ENCODE results near the gene CORO7.

The CORO7 gene

DNA sequence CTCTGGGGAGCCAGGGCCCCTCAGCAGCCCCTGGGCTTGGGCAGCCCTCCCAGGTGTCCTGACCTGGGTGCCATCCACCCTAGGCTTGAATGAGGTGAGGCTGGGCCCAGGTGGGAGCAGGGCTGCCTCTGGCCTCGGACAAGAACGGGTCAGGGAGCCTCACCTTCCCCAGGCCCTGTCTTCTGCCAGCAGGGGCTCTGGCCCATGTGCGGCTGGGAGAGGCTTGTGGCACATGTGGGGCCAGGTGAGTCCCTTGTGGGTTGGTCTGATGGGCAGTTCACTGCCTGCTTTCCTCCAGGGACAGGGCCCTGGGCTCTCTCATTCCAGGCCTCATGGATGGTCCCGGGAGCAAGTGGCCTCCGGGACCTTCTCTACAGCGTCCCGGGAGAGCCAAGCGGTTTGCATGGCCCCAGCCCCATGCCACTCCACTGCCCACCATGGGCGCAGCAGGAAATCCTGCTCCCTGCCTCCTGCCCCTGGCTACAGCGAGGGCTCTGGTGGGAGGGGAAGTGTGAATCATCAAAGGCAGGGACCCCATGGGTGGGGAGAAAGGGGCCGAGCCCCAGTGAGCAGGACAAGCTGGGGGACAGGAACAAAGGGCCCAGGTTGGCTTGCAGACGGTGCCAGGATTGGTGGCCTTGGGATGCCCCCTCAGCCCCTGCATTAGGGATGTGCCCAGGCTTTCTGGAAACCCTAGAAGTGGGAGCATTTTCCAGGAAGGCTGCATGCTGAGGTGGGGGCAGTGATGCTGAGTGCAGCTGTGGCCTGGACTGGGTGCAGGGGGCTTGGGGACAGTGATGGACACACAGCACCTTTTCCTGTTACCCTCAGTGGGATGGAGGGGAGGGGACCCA, 32.6 kb downstream of the CORO7 start:
- Histone ChIP-seq H3K79me2 (ENCODE audit: insufficient read depth, low read length) (no peaks in the 10 kb centered on the region), H3K27me3 (ENCODE audit: insufficient read depth, low read length, poor library complexity) (no peaks in the 10 kb centered on the region), H3K27ac (ENCODE audit: low read length) (no peak overlapping the region), H4K20me1 (ENCODE audit: insufficient read depth, low read length) (peaks cover 28% of the 10 kb centered on the region), H3K4me1 (ENCODE audit: insufficient read depth, low read length) (no peaks in the 10 kb centered on the region), H3K9ac (ENCODE audit: low read depth, low read length) (no peak overlapping the region), H3K4me3 (ENCODE audit: low read depth in 1 of 2, low read length in 2 of 2) (no peak overlapping the region), H3K9me3 (ENCODE audit: insufficient read depth, low read length, severe bottlenecking) (no peaks in the 10 kb centered on the region), H3K4me2 (ENCODE audit: insufficient read depth, low read length) (no peak overlapping the region), H3K36me3 (ENCODE audit: insufficient read depth, low read length) (peaks cover 59% of the 10 kb centered on the region), H2AFZ (ENCODE audit: low read depth, low read length) (no peak overlapping the region)
- DNase-seq: no peak
- ATAC-seq (ENCODE audit: insufficient read depth, low read depth): no peak
- TF ChIP-seq, protein P1, sequence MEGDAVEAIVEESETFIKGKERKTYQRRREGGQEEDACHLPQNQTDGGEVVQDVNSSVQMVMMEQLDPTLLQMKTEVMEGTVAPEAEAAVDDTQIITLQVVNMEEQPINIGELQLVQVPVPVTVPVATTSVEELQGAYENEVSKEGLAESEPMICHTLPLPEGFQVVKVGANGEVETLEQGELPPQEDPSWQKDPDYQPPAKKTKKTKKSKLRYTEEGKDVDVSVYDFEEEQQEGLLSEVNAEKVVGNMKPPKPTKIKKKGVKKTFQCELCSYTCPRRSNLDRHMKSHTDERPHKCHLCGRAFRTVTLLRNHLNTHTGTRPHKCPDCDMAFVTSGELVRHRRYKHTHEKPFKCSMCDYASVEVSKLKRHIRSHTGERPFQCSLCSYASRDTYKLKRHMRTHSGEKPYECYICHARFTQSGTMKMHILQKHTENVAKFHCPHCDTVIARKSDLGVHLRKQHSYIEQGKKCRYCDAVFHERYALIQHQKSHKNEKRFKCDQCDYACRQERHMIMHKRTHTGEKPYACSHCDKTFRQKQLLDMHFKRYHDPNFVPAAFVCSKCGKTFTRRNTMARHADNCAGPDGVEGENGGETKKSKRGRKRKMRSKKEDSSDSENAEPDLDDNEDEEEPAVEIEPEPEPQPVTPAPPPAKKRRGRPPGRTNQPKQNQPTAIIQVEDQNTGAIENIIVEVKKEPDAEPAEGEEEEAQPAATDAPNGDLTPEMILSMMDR (IDR thresholded peaks at IDR 0.05; ENCODE audit: borderline replicate concordance, extremely low read depth, low read length, poor library complexity, severe bottlenecking): no peak
- no peak for TF ChIP-seq EZH2 (IDR thresholded peaks at IDR 0.05; ENCODE audit: borderline replicate concordance, low read depth, low read length, severe bottlenecking)

DNA sequence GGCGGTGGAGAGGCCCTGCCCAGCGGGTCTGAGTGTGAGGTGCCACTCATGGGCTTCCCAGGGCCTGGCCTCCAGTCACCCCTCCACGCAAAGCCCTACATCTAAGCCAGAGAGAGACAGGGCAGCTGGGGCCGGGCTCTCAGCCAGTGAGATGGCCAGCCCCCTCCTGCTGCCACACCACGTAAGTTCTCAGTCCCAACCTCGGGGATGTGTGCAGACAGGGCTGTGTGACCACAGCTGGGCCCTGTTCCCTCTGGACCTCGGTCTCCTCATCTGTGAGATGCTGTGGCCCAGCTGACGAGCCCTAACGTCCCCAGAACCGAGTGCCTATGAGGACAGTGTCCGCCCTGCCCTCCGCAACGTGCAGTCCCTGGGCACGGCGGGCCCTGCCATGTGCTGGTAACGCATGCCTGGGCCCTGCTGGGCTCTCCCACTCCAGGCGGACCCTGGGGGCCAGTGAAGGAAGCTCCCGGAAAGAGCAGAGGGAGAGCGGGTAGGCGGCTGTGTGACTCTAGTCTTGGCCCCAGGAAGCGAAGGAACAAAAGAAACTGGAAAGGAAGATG, 33.5 kb downstream of the CORO7 start:
- H3K9me3 ChIP-seq (ENCODE audit: insufficient read depth, low read length, severe bottlenecking): no peaks in the 10 kb centered on the region
- H3K4me3 ChIP-seq (ENCODE audit: low read depth in 1 of 2, low read length in 2 of 2): no peak overlapping the region
- DNase-seq: no peak
- no peak overlapping the region for H3K27ac ChIP-seq (ENCODE audit: low read length)
- H3K79me2 ChIP-seq (ENCODE audit: insufficient read depth, low read length): no peaks in the 10 kb centered on the region
- H3K36me3 ChIP-seq (ENCODE audit: insufficient read depth, low read length): peaks cover 50% of the 10 kb centered on the region
- no peaks in the 10 kb centered on the region for H3K4me1 ChIP-seq (ENCODE audit: insufficient read depth, low read length)
- H2AFZ ChIP-seq (ENCODE audit: low read depth, low read length): no peak overlapping the region
- H3K4me2 ChIP-seq (ENCODE audit: insufficient read depth, low read length): no peak overlapping the region
- H4K20me1 ChIP-seq (ENCODE audit: insufficient read depth, low read length): peaks cover 37% of the 10 kb centered on the region
- no peak overlapping the region for H3K9ac ChIP-seq (ENCODE audit: low read depth, low read length)
- TF ChIP-seq EZH2 (IDR thresholded peaks at IDR 0.05; ENCODE audit: borderline replicate concordance, low read depth, low read length, severe bottlenecking): no peak
- TF ChIP-seq, protein P1 (IDR thresholded peaks at IDR 0.05; ENCODE audit: borderline replicate concordance, extremely low read depth, low read length, poor library complexity, severe bottlenecking): no peak
- ATAC-seq (ENCODE audit: insufficient read depth, low read depth): no peak
- no peaks in the 10 kb centered on the region for H3K27me3 ChIP-seq (ENCODE audit: insufficient read depth, low read length, poor library complexity)

- Histone ChIP-seq H3K79me2 (ENCODE audit: insufficient read depth, low read length) (no peaks in the 10 kb centered on the region), H3K4me3 (ENCODE audit: low read depth in 1 of 2, low read length in 2 of 2) (no peak overlapping the region), H3K36me3 (ENCODE audit: insufficient read depth, low read length) (peaks cover 43% of the 10 kb centered on the region), H3K9ac (ENCODE audit: low read depth, low read length) (no peak overlapping the region), H3K4me1 (ENCODE audit: insufficient read depth, low read length) (no peaks in the 10 kb centered on the region), H3K4me2 (ENCODE audit: insufficient read depth, low read length) (no peak overlapping the region), H3K9me3 (ENCODE audit: insufficient read depth, low read length, severe bottlenecking) (no peaks in the 10 kb centered on the region), H2AFZ (ENCODE audit: low read depth, low read length) (no peak overlapping the region), H4K20me1 (ENCODE audit: insufficient read depth, low read length) (peaks cover 39% of the 10 kb centered on the region), H3K27me3 (ENCODE audit: insufficient read depth, low read length, poor library complexity) (no peaks in the 10 kb centered on the region), H3K27ac (ENCODE audit: low read length) (no peak overlapping the region)
- DNase-seq (no peak), ATAC-seq (ENCODE audit: insufficient read depth, low read depth) (no peak)
- TF ChIP-seq EZH2 (IDR thresholded peaks at IDR 0.05; ENCODE audit: borderline replicate concordance, low read depth, low read length, severe bottlenecking): no peak
- TF ChIP-seq, protein P1 (IDR thresholded peaks at IDR 0.05; ENCODE audit: borderline replicate concordance, extremely low read depth, low read length, poor library complexity, severe bottlenecking): no peak
Measured at GRCh38 chr16:4381935-4382794, 34.2 kb downstream of the CORO7 start.
